HG03558 (cell line): ENCODE data around the gene CHAC1.
"Not testable (repeated sequence)": the region's sequence is repeated elsewhere in the genome, so short reads cannot be mapped to it uniquely, and the experiment has no call there.

Experiments
- ATAC-seq: cut with Tn5 transposase; IDR thresholded peaks from one replicate; pipeline ENCODE4 v1.9.1; 2021; ENCODE audit warnings: moderate number of reproducible peaks; ENCODE audit not compliant: unreplicated experiment; ENCODE audit errors: extremely low read depth

Gene CHAC1

DNA sequence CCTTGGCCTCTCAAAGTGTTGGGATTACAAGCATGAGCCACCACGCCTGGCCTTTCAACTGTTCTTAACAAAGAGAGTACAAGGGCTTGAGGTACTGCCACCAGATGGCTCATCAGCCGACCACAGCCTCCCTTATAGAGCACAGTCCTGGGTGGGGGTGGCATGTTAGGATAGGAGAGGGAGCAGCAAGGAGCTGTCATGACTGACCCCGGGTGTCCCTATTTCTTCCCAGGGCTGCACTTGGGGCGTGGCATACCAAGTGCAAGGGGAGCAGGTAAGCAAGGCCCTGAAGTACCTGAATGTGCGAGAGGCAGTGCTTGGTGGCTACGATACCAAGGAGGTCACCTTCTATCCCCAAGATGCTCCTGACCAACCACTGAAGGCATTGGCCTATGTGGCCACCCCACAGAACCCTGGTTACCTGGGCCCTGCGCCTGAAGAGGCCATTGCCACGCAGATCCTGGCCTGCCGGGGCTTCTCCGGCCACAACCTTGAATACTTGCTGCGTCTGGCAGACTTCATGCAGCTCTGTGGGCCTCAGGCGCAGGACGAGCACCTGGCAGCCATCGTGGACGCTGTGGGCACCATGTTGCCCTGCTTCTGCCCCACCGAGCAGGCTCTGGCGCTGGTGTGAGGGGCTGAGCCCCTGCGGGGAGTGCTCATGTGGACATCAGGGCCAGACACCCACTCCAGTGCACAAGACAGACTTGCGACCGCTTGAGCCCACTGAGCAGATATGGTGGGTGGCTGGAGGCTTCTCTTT is 2.1 kb downstream of the CHAC1 start:
- ATAC-seq: no peak

DNA sequence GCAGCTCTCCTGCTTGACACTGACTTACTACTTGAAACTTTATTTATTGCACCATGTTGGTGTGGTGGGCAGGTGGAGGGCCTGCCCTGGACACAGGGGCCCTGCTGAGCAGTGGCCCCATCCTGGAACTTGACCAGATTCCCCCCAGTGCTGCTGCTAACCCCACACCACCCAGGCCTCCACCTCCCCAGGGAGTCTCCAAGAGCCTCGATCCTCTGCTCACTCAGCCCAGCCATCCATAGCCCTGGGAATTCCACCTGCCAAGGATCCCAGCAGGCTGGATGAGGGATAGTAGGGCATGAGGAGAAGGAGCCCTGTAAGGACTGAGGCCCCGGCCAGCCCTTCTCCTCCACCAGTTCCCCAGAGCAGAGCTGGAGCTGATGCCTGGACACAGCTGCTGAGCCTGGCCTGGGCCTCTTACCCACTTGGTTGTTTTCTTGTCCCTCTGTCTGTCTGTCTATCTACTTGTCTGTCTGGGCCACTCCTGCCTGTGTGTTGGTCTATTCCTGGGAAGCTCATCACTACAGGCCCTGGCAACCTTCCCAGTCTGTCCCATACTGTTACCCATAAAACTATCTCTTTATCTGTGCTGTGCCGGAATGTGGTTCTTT is 2.8 kb downstream of the CHAC1 start:
- no peak for ATAC-seq

DNA sequence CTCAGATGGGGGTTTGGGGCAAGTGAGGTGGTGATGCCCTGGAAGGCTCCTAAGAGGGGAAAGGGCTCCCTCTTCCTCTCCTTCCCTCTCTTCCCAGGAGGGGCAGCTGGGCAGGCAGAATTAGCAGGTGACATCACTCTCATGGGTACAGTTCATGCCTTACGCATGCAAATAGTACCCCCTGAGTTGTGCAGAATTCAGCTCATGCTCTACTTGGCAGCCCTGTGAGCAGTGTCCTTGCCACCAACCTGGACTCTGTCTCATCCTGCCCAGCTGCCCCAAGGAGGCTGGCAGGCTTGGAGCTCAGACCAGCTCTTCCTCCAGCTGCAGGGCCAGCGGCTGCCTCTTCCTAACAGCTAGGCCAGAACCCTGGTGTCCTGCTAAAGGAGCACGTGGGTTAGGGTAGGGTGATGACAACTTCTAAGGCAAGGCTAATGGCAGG is 3.3 kb downstream of the CHAC1 start:
- no peak for ATAC-seq

DNA sequence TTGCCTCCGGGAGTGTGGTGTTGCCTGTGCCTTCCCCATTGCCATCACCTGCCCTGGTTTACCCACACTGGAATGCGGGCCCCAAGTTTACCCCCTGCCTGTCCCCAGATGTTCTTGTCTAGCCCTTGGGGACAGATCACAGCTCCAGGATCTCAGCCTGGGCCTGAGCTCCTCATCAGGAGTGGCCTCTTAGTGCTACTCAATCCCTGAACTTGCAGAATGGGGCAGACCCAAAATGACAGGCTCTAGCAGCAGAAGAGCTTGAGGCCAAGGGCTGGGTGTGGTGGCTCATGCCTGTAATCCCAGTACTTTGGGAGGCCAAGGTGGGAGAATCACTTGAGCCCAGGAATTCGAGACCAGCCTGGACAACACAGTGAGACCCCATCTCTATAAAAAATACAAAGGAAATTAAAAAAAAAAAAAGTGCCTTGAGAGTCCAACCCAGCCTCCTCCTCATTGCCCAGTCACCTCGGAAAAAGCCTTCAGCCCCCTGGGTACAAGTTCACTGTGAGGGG is 3.8 kb downstream of the CHAC1 start:
- ATAC-seq: no peak

GRCh38 chr15:40957581-40958051 is 4.3 kb downstream of the CHAC1 start:
- no peak for ATAC-seq

- ATAC-seq: no peak
Observed at GRCh38 chr15:40958146-40958545, 4.9 kb downstream of the CHAC1 start.

DNA sequence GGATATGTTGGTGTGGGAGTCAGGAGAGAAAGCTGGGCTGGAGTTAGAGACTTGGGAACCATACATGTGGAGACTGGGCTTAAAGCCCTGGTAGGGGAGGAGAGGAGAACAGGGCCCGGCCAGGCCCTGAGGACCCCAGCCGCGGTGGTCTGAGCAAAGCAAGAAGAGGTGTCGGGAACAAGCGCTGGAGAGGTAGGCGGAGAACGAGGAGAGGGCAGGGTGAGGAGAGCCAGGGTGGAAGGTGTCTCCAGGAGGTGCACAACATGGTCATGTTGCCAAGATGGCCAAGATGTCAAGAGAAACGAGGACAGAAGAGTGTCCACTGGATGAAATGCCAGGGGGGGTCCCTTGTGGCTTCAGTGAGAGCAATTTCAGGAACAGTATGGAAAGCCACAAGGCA is 5.5 kb downstream of the CHAC1 start:
- ATAC-seq: no peak

- no peak for ATAC-seq
Observed at GRCh38 chr15:40959331-40960141, 6.3 kb downstream of the CHAC1 start.

DNA sequence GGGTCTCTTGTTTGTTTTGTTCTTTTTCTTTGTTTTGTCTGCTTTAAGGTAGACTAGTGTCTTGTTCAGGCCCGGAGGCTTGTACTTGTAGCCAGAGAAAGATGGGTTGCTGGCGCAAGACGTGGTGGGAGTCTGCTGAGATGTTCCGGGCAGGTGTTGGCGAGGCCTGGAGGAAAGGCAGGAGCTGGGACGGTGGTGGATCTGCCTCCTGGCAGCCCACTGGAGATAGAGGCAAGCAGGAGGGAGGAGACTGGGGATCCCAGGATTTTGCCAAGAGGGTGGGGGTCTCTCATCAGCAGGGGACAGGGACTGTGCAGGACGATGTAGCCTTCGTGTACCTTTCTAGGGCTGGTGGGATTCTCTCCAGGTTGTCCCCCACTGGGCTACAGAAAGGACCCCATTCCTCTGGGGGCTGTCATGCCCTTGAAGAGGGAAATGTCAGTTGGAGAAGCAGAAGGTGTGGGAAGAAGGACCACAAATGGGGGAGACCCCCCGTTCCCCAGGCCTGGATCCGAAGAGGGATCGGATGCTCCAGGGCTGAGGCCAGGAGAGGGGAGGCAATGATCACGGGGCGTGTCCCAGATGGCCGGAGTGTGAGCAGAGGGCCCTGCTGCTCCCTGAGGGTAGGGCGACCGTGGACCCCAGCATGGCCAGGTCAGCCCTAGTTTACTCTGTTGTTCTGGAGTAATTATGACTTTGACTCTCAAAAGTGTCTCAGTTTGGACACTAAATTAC is 7.0 kb downstream of the CHAC1 start:
- no peak for ATAC-seq

DNA sequence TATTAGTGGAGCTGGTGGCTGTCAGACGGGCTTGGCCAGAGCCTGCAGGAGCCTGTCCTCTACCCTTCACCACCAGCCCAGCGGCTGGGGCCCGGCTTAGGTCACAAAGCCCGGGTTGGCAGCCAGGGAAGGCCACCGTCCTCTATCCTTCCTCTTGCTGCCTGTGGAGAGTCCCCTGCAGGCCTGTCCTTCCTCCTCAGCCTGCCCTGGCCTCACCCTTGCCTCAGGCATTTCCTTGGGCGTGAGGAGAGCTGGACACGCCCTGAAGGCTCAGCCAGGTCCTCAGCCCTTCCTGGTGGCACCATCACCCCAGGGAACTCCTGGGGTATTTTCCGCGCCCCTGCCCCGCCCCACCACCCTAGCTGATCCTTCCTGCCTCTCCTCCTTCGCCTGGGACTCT is 7.7 kb downstream of the CHAC1 start:
- no peak for ATAC-seq

DNA sequence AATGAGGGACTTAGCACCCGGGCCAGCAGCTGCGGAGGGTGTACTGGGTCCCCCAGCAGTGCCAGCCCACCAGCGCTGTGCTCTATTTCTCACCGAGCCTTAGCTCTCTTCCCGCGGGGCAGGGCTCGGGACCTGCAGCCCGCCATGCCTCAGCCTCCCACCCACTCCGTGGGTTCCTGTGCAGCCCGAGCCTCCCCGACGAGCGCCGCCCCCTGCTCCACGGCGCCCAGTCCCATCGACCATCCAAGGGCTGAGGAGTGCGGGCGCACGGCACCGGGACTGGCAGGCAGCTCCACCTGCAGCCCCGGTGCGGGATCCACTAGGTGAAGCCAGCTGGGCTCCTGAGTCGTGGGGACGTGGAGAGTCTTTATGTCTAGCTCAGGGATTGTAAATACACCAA is 8.5 kb downstream of the CHAC1 start:
- ATAC-seq: not testable (repeated sequence)

DNA sequence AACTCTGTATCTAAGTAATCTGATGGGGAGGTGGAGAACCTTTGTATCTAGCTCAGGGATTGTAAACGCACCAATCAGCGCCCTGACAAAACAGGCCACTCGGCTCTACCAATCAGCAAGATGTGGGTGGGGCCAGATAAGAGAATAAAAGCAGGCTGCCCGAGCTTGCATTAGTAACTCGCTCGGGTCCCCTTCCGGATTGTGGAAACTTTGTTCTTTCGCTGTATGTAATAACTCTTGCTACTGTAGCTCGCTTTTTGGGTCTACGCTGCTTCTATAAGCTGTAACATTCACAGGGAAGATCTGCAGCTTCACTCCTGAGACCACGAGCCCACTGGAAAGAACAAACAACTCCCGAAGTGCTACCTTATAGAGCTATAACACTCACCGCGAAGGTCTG is 9.0 kb downstream of the CHAC1 start:
- ATAC-seq: not testable (repeated sequence)

DNA sequence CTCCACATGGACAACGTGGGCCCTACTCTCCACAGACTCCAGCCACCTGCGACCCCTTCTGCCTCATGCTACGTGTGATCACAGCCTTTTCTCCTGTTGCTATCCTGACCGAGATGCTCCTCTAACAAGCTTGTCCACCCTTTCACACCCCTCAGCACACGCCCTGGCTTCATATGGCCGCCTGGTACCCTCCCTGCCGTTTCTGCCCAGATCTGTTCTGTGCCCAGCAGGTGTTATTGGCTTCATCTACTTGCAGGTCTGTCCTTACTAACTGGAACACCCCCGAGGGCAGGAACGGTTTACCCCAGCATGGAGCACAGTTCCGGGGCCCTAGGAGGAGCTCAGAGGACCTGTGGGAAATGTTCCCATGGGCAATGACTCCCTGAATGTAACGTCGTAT is 9.9 kb downstream of the CHAC1 start:
- no peak for ATAC-seq

- no peak for ATAC-seq
Observed at GRCh38 chr15:40964006-40964405, 10.7 kb downstream of the CHAC1 start.

DNA sequence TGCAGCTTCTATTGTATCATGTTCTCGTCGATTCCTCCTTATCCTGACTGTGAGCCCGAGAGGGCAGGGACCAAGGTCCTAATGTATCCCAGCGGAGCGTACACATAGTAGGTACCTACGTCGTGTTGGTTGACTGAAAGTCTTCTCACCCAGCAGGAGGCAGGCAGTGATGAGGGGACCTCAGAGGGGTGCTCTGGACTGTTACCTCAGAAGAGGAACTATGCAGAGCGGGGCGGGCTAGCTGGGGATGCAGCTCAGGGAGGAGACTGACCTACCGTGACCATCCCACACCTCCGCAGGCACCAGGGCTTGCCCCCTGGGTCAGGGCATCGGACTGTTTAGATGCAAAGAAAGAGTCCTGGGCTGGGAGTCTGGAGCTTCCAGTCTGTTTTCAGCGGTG is 11.4 kb downstream of the CHAC1 start:
- ATAC-seq: no peak

- ATAC-seq: no peak
Observed at GRCh38 chr15:40968290-40969085, 15.2 kb downstream of the CHAC1 start.

- no peak for ATAC-seq
Observed at GRCh38 chr15:40969363-40969762, 16.1 kb downstream of the CHAC1 start.

GRCh38 chr15:40974879-40975278 is 21.6 kb downstream of the CHAC1 start:
- ATAC-seq: no peak

DNA sequence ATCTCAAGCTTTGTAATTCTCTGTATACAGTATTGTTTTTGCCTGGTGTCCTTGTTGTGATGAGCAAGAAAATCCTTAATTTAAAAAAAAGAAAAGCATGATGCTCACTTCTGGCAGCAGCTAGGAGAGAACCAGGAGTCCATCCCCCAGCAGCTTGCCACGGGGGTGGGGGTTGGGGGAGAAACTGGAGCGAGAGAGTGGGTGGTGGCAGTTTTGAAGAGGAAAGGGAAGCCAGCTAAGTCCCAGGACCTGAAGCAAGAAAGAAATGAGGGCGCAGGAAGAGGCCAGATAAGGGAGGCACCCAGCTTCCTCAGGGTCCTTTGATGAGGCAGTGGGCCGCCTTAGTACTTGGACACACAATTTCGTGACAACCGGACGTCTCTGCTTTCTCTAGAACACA is 23.5 kb downstream of the CHAC1 start:
- no peak for ATAC-seq
